Pulmonary artery endothelial cell (primary cell): ENCODE results near the gene FAM117B. TPM values are rescaled to one million over a fixed set of nuclear protein-coding genes. Genes with fewer than 3 reads are reported as not detected.

Source experiments
- DNase-seq: peaks from one replicate; pipeline ENCODE4 v3.0.0-alpha.2; 2011; ENCODE audit warnings: low read depth, low spot score
- total RNA-seq: library from RNA; depleted of rRNA; stranded (reverse); fragments of >200 nt; gene quantifications from 2 replicates; pipeline ENCODE4 v1.2.3, GENCODE V29; 2014

The FAM117B gene
- 1.8 and 1.9 TPM in 2 replicates for total RNA-seq

- DNase-seq: peak; percentile 87
Measured at GRCh38 chr2:202634556-202635427, at the start of gene FAM117B. Gene FAM117B (plus strand): TSS chr2:202634969. CDS start chr2:202635188, 219 bp downstream.

- peak; percentile 15 for DNase-seq
Measured at GRCh38 chr2:202588647-202589581, 45.9 kb upstream of the FAM117B start.

DNA sequence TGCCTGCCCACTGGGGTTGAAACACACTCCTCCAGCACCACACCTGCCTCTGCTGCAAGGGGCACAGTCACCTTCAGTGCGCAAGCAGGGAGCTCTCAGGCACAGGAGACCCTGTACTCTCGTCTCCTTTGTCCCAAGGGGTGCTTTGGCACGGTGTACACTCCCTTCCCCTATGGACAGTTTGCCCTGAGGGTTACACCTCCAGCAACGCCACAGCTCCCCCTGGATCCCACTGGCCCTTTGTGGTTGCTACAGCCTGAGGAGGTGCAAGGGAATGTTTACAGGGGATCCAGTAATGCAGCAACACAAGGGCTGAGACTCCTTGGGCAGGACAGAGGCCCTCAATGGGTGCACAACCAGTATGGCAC is 45.2 kb upstream of the FAM117B start:
- no peak for DNase-seq

DNA sequence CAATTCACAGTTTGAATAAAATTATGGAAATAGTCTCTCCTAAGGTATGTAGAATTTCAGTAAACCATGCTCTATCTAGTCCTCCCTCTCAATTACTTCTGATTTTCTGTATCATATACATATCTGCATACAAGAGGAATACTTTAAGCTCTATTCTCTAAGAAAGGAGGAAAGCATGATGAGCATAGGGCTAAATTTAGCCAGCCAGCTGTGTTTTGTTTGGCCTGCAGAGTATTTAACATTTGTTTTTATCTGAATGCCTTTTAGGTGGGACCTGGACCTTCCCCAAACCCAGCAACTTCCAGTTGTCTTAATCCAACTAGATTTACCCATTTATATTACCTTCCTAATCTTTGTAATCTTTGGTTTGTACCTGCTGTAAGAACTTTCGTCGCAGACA is 42.2 kb upstream of the FAM117B start:
- DNase-seq: no peak

DNA sequence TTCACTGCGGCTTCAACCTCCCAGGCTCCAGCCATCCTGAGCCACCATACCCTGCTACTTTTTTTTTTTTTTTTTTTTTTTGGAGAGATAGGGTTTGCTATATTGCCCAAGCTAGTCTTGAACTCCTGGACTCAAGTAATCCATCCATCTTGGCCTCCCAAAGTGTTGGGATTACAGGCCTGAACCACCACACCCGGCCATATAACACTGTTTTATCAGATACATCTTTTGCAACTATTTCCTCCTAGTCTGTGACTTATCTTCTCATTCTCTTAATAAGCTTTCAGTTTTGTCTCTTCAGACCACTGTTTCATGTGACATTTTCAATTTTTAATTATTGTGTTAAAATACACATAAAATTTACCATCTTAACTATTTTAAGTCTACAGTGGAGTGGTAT is 35.7 kb upstream of the FAM117B start:
- DNase-seq: no peak

GRCh38 chr2:202599911-202600310 is 34.9 kb upstream of the FAM117B start:
- no peak for DNase-seq

DNA sequence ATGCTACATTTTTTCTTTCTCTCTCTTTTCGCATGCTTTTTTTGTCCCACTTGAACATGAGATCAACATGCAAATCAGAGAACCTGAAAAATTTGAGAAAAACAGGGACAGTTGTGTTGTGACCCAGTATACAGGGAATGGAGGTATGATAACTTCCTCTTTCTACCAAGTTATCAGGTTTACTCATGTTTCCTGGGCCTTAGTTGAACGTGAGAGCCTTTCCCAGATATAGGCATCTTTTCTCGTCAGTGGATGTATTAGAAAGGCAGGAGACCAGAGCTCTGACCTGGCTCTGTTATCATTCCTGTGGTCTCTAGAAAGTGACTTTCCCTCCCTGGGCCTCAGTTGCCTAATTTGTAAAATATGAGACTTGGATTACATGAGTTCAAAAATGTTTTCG is 30.1 kb upstream of the FAM117B start:
- DNase-seq: no peak

GRCh38 chr2:202605174-202605573 is 29.6 kb upstream of the FAM117B start:
- DNase-seq: no peak

DNA sequence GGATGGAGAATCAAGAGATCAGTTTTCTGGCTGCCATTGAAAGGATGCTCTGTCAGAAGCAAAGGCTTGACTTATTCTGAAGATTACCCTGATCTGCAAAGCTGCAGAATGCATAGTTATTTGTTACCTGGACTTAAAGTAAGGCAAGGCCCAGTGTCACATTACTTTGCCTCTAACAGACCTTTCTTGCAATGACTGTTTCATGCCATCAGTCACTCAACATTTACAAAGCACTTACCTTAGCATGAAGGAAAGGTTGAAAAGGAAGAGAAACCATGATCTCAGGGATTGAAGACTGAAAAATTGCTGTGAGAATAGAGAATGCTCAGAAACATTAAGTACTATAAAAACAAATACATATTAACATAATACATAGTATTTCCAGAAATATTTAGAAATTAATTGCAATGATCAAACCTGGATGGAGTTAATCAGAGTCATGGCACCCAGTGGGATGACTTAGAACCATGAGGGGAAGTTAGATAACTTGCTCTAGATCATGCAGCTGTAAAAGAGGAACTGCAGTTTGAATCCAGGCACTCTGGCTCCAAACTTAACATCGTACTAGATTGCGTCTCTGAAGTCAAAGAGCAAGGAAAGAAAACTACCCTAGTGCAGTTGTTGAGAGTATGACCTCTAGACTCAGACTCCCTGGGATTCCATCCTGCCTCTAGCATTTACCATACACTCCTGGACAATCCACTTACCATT is 26.5 kb upstream of the FAM117B start:
- no peak for DNase-seq

DNA sequence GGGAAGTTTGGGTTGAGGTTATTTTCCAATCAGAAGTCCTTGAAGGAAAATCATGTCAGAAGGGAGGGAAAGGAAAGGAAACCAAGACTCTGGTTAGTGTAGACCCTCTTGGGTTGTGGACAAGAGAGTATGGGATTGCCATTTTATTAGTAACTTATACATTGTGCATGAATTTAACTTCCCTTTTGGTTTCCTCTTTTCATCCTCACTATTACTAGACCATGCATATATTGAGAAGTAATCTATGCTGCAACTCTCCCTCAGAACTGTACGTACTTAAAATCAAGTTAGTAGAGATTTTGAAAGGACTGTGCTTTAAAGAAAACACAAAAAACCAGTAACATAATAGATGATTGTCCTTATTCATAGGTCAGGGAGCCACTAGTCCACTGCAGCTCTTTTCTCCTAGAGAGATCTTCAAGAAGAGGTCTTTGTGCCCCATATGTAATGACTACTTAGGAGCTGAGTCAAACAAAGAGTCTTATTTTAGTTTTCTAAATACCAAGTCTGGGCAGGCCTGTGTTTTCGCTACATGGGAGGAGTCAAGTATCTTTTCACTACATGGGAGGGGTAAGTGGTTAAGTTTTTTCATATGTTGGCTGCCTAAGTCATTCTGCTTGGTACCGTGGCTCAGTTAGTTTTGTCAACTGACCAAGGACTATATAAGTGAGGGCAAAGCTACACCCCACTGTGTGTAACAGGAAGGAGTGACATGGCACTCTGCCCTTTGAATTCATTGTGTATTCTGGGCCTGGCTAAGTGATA is 25.2 kb upstream of the FAM117B start:
- no peak for DNase-seq

GRCh38 chr2:202610380-202610779 is 24.4 kb upstream of the FAM117B start:
- no peak for DNase-seq

DNA sequence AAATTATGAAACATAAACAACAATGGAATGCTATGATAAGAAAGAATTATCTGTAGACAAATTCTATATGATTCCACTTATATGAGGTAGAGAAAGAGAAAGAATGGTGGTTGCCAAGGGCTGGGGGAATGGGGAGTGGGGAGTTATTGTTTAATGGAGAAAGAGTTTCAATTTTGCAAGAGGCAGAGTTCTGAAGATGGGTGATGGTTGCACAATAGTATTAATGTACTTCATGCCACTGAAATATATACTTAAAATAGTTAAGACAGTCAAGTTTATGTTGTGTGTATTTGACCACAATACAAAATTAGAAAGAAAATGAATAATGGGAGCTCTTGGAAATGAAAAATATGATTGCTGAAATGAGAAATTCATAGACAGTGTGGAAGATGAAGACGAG is 22.6 kb upstream of the FAM117B start:
- DNase-seq: no peak

GRCh38 chr2:202613479-202613878 is 21.3 kb upstream of the FAM117B start:
- no peak for DNase-seq

DNA sequence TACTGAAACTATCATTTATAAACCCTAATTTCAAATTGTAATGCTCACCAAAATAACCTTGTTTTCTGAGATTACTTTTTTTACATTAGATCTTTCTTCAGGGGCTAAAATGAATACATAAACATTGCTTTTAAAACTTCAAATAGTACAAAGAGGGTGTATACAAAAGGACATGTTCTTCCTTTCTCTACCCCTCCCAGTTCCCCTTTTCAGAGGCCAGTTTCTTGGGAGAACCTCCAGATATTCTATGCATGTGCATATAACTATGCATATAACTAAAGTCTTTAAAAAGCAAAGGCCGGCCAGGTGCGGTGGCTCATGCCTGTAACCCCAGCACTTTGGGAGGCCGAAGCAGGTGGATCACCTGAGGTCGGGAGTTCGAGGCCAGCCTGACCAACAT is 10.6 kb upstream of the FAM117B start:
- DNase-seq: no peak

GRCh38 chr2:202627042-202627441 is 7.7 kb upstream of the FAM117B start:
- DNase-seq: no peak

DNA sequence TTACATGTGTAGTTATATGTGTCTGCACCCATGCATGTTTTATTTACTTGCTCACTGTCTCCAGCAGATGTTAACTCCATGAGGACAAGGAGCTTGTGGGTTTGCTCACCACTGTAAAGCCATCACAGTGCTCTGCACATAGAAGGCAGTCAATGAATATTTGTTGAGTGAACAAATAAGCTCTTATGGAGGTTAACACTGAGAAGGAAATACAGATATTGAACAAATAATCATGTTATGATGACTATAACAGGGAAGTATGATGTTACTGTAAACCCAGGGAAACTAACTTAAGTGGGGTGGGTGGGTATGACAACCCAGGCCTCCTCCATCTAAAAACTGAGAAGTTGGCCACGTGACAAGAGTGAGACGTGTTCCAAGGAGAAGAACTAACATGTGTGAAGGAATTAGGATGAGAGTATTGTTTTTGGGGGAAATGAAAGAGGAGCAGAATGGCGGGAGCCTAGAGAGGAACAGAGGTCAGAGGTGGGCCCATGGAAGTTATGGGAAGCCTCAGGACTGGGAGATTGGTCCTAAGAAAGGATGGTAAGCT is 6.0 kb upstream of the FAM117B start:
- no peak for DNase-seq

GRCh38 chr2:202632682-202633290 is 2.0 kb upstream of the FAM117B start:
- peak; percentile 15 for DNase-seq

GRCh38 chr2:202633470-202633869 is 1.3 kb upstream of the FAM117B start:
- DNase-seq: no peak

DNA sequence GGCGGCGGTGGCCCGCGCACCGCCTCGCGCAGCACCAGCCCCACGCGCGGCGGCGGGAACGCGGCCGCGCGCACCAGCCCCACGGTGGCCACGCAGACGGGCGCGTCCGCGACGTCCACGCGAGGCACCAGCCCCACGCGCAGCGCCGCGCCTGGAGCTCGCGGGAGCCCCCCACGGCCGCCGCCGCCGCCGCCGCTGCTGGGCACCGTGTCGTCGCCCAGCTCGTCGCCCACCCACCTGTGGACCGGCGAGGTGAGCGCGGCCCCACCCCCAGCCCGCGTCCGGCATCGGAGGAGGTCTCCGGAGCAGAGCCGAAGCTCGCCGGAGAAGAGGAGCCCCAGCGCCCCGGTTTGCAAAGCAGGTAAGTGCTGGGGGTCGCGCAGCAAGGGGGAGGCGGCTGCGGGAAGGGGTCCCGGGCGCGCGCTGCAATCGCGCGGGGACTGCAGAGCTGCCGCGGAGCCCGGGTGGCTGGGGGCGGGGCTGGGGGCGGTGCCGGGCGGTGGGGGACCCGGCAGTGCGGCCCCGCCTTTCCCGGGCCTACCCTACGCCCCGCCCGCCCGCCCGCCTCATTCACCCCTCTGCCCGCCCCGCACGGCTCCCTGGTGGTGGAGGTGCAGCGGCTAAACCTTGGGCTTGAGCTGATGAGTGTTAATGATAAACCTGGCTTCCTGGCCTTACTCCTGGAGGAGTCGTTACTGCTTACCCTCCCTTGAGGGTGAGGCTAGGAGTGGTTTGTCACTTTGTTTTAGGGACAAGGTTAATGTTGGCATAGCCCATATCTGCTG is 851 bp downstream of the FAM117B start:
- DNase-seq: no peak

DNA sequence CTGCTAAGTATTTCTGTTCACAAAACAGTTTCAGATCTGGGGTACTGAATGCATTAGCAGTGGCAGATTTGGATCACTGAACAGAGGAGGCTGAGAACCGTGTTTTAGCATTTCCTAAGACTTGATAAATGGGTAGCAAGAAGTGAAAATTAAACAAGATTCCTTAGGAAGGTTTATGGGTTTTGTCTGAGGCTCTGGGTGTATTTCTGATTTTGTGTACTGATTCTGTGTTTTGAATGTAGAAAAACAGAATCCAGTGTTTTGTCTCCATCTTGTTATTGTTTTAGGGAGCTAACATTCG is 1.4 kb downstream of the FAM117B start:
- DNase-seq: no peak
